Activated T-cell treated with anti-CD3 and anti-CD28 coated beads, Interleukin-2, amount 50 U/mL, for 24 hours (primary cell): ENCODE measurements around the gene SETMAR.

Experiments used
- DNase-seq: peaks from one replicate; pipeline ENCODE4 v3.0.0-alpha.2; 2020
- H3K27ac Mint-ChIP-seq: 2 replicates; pipeline ENCODE4 v1.8.0; 2020; ENCODE audit warnings: mild to moderate bottlenecking, mixed read lengths
- H3K27me3 Mint-ChIP-seq: 2 replicates; pipeline ENCODE4 v1.8.0; 2020; ENCODE audit warnings: mixed read lengths
- H3K36me3 Mint-ChIP-seq: 2 replicates; pipeline ENCODE4 v1.8.0; 2020; ENCODE audit warnings: low read depth, mixed read lengths
- H3K4me1 Mint-ChIP-seq: 2 replicates; pipeline ENCODE4 v1.8.0; 2020; ENCODE audit warnings: low read depth, mixed read lengths
- H3K4me3 Mint-ChIP-seq: 2 replicates; pipeline ENCODE4 v1.8.0; 2020; ENCODE audit warnings: mild to moderate bottlenecking, moderate library complexity, mixed read lengths
- H3K9me3 Mint-ChIP-seq: 2 replicates; pipeline ENCODE4 v1.8.0; 2020; ENCODE audit warnings: mixed read lengths

The SETMAR gene

GRCh38 chr3:4351872-4352271, 48.7 kb downstream of the SETMAR start:
- DNase-seq, result no peak
- Mint-ChIP-seq H3K27me3 (no peaks in the 10 kb centered on the region), H3K4me3 (peak overlapping the region; percentile 69), H3K9me3 (no peaks in the 10 kb centered on the region), H3K27ac (peak overlapping the region; percentile 94), H3K4me1 (peaks cover 25% of the 10 kb centered on the region), H3K36me3 (no peaks in the 10 kb centered on the region)

GRCh38 chr3:4355401-4356219, 52.4 kb downstream of the SETMAR start:
- H3K27me3 Mint-ChIP-seq, result no peaks in the 10 kb centered on the region
- H3K36me3 Mint-ChIP-seq, result peaks cover 5% of the 10 kb centered on the region
- H3K27ac Mint-ChIP-seq, result peak overlapping the region; percentile 0
- H3K9me3 Mint-ChIP-seq, result no peaks in the 10 kb centered on the region
- DNase-seq, result no peak
- no peak overlapping the region for H3K4me3 Mint-ChIP-seq
- H3K4me1 Mint-ChIP-seq, result peaks cover 27% of the 10 kb centered on the region

GRCh38 chr3:4356220-4356540, 53.0 kb downstream of the SETMAR start:
- no peak overlapping the region for H3K27ac Mint-ChIP-seq
- H3K9me3 Mint-ChIP-seq, result no peaks in the 10 kb centered on the region
- H3K36me3 Mint-ChIP-seq, result peaks cover 8% of the 10 kb centered on the region
- no peaks in the 10 kb centered on the region for H3K27me3 Mint-ChIP-seq
- H3K4me3 Mint-ChIP-seq, result no peak overlapping the region
- peaks cover 23% of the 10 kb centered on the region for H3K4me1 Mint-ChIP-seq
- DNase-seq, result no peak

GRCh38 chr3:4356546-4357410, 53.6 kb downstream of the SETMAR start:
- DNase-seq, result no peak
- Mint-ChIP-seq H3K4me1 (peaks cover 17% of the 10 kb centered on the region), H3K27me3 (no peaks in the 10 kb centered on the region), H3K9me3 (no peaks in the 10 kb centered on the region), H3K27ac (no peak overlapping the region), H3K36me3 (peaks cover 13% of the 10 kb centered on the region), H3K4me3 (no peak overlapping the region)

- Mint-ChIP-seq H3K4me3 (no peak overlapping the region), H3K4me1 (peaks cover 6% of the 10 kb centered on the region), H3K27me3 (no peaks in the 10 kb centered on the region), H3K36me3 (peaks cover 22% of the 10 kb centered on the region), H3K27ac (no peak overlapping the region), H3K9me3 (no peaks in the 10 kb centered on the region)
- no peak for DNase-seq
Measured at GRCh38 chr3:4358273-4358672, 55.1 kb downstream of the SETMAR start.

GRCh38 chr3:4359805-4360502, 56.8 kb downstream of the SETMAR start:
- no peaks in the 10 kb centered on the region for H3K9me3 Mint-ChIP-seq
- no peak for DNase-seq
- no peak overlapping the region for H3K27ac Mint-ChIP-seq
- H3K4me1 Mint-ChIP-seq, result peaks cover 6% of the 10 kb centered on the region
- H3K27me3 Mint-ChIP-seq, result no peaks in the 10 kb centered on the region
- H3K4me3 Mint-ChIP-seq, result no peak overlapping the region
- H3K36me3 Mint-ChIP-seq, result peaks cover 22% of the 10 kb centered on the region

GRCh38 chr3:4360817-4361216, 57.6 kb downstream of the SETMAR start:
- no peak for DNase-seq
- Mint-ChIP-seq H3K4me3 (no peak overlapping the region), H3K9me3 (no peaks in the 10 kb centered on the region), H3K4me1 (peaks cover 3% of the 10 kb centered on the region), H3K27me3 (no peaks in the 10 kb centered on the region), H3K36me3 (peaks cover 22% of the 10 kb centered on the region), H3K27ac (no peak overlapping the region)

GRCh38 chr3:4362523-4362922, 59.4 kb downstream of the SETMAR start:
- no peak overlapping the region for H3K4me3 Mint-ChIP-seq
- no peak overlapping the region for H3K27ac Mint-ChIP-seq
- H3K4me1 Mint-ChIP-seq, result peaks cover 3% of the 10 kb centered on the region
- peaks cover 22% of the 10 kb centered on the region for H3K36me3 Mint-ChIP-seq
- H3K9me3 Mint-ChIP-seq, result no peaks in the 10 kb centered on the region
- H3K27me3 Mint-ChIP-seq, result no peaks in the 10 kb centered on the region
- no peak for DNase-seq
